HepG2 (cell line): Measurements from ENCODE around the gene ZMYND12. TPM values are rescaled to one million over a fixed set of nuclear protein-coding genes. Genes with fewer than 3 reads are reported as not detected.

ENCODE experiments used
- RERE ChIP-seq: IDR thresholded peaks from 2 replicates; pipeline ENCODE4 v1.6.1; 2016; ENCODE audit warnings: low read depth, missing genetic modification reagents, missing compliant biosample characterization
- ZHX1 ChIP-seq: sonication (generic); formaldehyde crosslinking; IDR thresholded peaks from 2 replicates; pipeline ENCODE4 v1.8.1; 2022; ENCODE audit warnings: low read depth, mild to moderate bottlenecking, missing genetic modification reagents
- polyA plus RNA-seq, 8 experiments: library from polyadenylated mRNA; depleted of rRNA in 3 of 8; stranded (reverse) in 7 of 8; unstranded in 1 of 8; fragments of >200 nt; fragmentation: Illumina TruSeq in 4 of 8; extraction: Trizol in 4 of 8; gene quantifications; 2 replicates each; pipeline versions ENCODE4 v1.2.1 to v1.2.3, GENCODE V29; 2011 to 2016; ENCODE audit warnings: low read depth in 4 of 8, missing spikeins in 1 of 8, mixed read lengths in 1 of 8; ENCODE audit not compliant: insufficient read depth in 1 of 8
- total RNA-seq, 5 experiments: library from RNA; depleted of rRNA; stranded (reverse); fragments of >200 nt; fragmentation: Illumina TruSeq; extraction: Trizol; gene quantifications; 2 replicates each; pipeline ENCODE4 v1.2.3, GENCODE V29; 2016; ENCODE audit warnings: low read depth in 1 of 5

ZMYND12 gene
- total and polyA plus RNA-seq, 2 of the 13 experiments (the other 11 are each of a cell fraction or from before 2014, with no cell fraction given) = 0.13 to 0.71 TPM

DNA sequence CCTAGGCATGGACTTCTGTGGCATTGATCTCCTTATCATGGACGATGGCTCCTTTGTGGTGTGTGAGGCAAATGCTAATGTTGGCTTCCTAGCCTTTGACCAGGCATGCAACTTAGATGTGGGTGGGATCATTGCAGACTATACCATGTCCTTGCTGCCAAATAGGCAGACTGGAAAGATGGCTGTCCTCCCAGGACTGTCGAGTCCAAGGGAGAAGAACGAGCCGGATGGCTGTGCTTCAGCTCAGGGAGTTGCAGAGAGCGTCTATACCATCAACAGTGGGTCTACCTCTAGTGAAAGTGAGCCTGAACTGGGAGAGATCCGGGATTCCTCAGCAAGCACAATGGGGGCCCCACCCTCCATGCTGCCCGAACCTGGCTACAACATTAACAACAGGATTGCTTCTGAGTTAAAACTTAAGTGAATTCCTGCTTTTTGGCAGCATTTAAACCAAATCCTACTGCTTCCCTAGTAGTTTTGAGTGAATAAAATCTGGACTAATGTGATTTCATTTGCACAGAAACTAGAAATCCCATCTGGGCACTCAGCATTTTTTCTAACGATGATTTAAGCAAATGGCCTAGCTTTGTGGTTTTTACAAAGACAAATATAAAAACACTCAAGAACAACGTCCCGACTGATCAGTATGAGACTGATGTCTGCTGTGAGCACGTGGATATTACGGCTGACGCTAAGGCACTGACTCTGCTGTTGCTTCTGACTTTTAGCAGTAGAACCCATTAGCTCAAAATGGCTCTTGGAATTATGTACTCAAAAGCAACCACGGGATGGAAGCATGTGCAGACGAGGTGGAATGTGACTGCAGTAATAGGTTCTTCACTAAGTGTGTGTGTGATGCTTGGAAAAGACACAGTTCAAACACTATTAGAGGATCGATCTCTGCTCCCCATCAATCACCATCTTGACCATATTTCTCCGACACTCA is 41.0 kb downstream of the ZMYND12 start (continued):
- TF ChIP-seq RERE (CRISPR knock-in tag) (no peak), ZHX1 (CRISPR knock-in tag) (no peak)
